GM18909 (cell line): ENCODE data around the gene BAHD1.

Source experiments
- ATAC-seq: cut with Tn5 transposase; IDR thresholded peaks from one replicate; pipeline ENCODE4 v1.9.1; 2021; ENCODE audit warnings: mild to moderate bottlenecking; ENCODE audit not compliant: unreplicated experiment, poor library complexity

Gene BAHD1

GRCh38 chr15:40421246-40422157 is 19.3 kb upstream of the BAHD1 start:
- ATAC-seq = peak; percentile 74

- no peak for ATAC-seq
These were observed 16.2 kb upstream of the BAHD1 start for GRCh38 chr15:40424483-40425115.

GRCh38 chr15:40425681-40426080 is 15.1 kb upstream of the BAHD1 start:
- no peak for ATAC-seq

GRCh38 chr15:40427188-40427587 is 13.6 kb upstream of the BAHD1 start:
- no peak for ATAC-seq

GRCh38 chr15:40428185-40428584 is 12.6 kb upstream of the BAHD1 start:
- ATAC-seq = no peak

GRCh38 chr15:40429068-40429710 is 11.6 kb upstream of the BAHD1 start:
- ATAC-seq = no peak

GRCh38 chr15:40430271-40430805 is 10.4 kb upstream of the BAHD1 start:
- no peak for ATAC-seq

GRCh38 chr15:40435023-40435709 is 5.6 kb upstream of the BAHD1 start:
- no peak for ATAC-seq

GRCh38 chr15:40435710-40436089 is 5.1 kb upstream of the BAHD1 start:
- ATAC-seq = no peak

GRCh38 chr15:40436116-40436891 is 4.4 kb upstream of the BAHD1 start:
- no peak for ATAC-seq

- ATAC-seq = no peak
These were observed 3.6 kb upstream of the BAHD1 start for GRCh38 chr15:40436892-40437751.

GRCh38 chr15:40437752-40438687 is 2.7 kb upstream of the BAHD1 start:
- ATAC-seq = no peak

- ATAC-seq = no peak
These were observed 2.0 kb upstream of the BAHD1 start for GRCh38 chr15:40438712-40439111.

- ATAC-seq = no peak
These were observed 1.2 kb upstream of the BAHD1 start for GRCh38 chr15:40439461-40439959.

GRCh38 chr15:40439960-40440742 is 602 bp upstream of the BAHD1 start:
- ATAC-seq = no peak

GRCh38 chr15:40441565-40442531 is 1.1 kb downstream of the BAHD1 start:
- peak; percentile 19 for ATAC-seq
